Measurements from ENCODE around the gene MED23. TPM values are rescaled to one million over a fixed set of nuclear protein-coding genes. Genes with fewer than 3 reads are reported as not detected.

The MED23 gene
- total and polyA plus RNA-seq, 9 of the 15 experiments (the other 6 are each of a cell fraction or from before 2014, with no cell fraction given) = 13.7 to 61.2 (median 27.2) TPM

DNA sequence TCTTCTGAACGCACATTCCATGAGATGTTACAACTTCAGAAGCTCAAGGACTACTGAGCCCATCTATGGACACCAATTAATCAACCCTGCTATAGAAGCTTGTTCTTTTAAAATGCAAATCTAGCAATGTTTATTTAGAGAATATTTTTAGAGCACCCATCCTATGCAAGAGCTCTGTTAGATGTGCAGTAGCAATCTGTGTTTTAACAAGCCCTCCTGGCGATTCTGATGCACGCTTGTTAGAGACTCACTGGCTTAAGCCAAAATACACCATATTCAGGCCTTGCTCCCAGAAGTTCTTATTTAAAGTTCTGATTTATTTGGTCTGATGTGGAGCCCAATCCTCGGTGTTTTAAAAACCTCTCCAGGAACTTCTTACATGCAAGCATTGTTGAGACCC lies 76.1 kb downstream of the MED23 start:
- POLR2A ChIA-PET = no interaction called here
- ATAC-seq = no peak
- intact Hi-C loops (cut with micrococcal nuclease) = no loop called here

More for the DNA sequence above, 76.1 kb downstream of the MED23 start:
- in situ Hi-C loops (cut with MboI) = no loop called here
- H3K4me2 ChIP-seq (ENCODE audit: insufficient read depth, low read length) = no peak overlapping the region
- H4K20me1 ChIP-seq (replicated peaks; ENCODE audit: control insufficient read depth, insufficient read depth, low read length) = no peaks in the 10 kb centered on the region
- no TSS peak for BruUV-seq (replicated peaks)
- H3K9me3 ChIP-seq (replicated peaks; ENCODE audit: control insufficient read depth, insufficient read depth, low read depth, low read length) = no peaks in the 10 kb centered on the region
- no peak overlapping the region for H3K27ac ChIP-seq (ENCODE audit: extremely low read depth, low read depth, low read length)
- TF ChIP-seq, protein P1, sequence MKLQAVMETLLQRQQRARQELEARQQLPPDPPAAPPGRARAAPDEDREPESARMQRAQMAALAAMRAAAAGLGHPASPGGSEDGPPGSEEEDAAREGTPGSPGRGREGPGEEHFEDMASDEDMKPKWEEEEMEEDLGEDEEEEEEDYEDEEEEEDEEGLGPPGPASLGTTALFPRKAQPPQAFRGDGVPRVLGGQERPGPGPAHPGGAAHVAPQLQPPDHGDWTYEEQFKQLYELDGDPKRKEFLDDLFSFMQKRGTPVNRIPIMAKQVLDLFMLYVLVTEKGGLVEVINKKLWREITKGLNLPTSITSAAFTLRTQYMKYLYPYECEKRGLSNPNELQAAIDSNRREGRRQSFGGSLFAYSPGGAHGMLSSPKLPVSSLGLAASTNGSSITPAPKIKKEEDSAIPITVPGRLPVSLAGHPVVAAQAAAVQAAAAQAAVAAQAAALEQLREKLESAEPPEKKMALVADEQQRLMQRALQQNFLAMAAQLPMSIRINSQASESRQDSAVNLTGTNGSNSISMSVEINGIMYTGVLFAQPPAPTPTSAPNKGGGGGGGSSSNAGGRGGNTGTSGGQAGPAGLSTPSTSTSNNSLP (IDR thresholded peaks at IDR 0.05; ENCODE audit: borderline replicate concordance, low read depth, low read length) = no peak
- TF ChIP-seq SPI1 (IDR thresholded peaks at IDR 0.05; ENCODE audit: borderline replicate concordance, low read depth, low read length) = no peak
- no peak for TF ChIP-seq NFIC (IDR thresholded peaks at IDR 0.05)
- no peak for TF ChIP-seq BACH1 (tag; IDR thresholded peaks at IDR 0.05)
- TF ChIP-seq MAFG (tag; conservative IDR thresholded peaks at IDR 0.05) = no peak
- TF ChIP-seq ZNF511 (CRISPR knock-in tag; IDR thresholded peaks at IDR 0.05) = no peak
- TF ChIP-seq ZNF695 (CRISPR knock-in tag; IDR thresholded peaks at IDR 0.05) = no peak
- no peak for TF ChIP-seq HINFP (tag; conservative IDR thresholded peaks at IDR 0.05; ENCODE audit: low read depth)
- TF ChIP-seq JUN (IDR thresholded peaks at IDR 0.05; ENCODE audit: borderline replicate concordance, low read depth, low read length) = no peak
- TF ChIP-seq JUN (CRISPR knock-in tag; IDR thresholded peaks at IDR 0.05; ENCODE audit: borderline replicate concordance) = no peak
- no peak for TF ChIP-seq FOSL1 (tag; conservative IDR thresholded peaks at IDR 0.05)
- TF ChIP-seq, protein P2, sequence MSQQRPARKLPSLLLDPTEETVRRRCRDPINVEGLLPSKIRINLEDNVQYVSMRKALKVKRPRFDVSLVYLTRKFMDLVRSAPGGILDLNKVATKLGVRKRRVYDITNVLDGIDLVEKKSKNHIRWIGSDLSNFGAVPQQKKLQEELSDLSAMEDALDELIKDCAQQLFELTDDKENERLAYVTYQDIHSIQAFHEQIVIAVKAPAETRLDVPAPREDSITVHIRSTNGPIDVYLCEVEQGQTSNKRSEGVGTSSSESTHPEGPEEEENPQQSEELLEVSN (IDR thresholded peaks at IDR 0.05; ENCODE audit: borderline replicate concordance in 1 of 2, extremely low read depth in 1 of 2, insufficient read depth in 1 of 2, insufficient read length in 1 of 2, low read depth in 1 of 2, low read length in 1 of 2, poor library complexity in 1 of 2, severe bottlenecking in 1 of 2) = no peak
- no peak for TF ChIP-seq HDAC3 (IDR thresholded peaks at IDR 0.05; ENCODE audit: borderline replicate concordance, partially characterized antibody)
- no peak for TF ChIP-seq PCBP1 (IDR thresholded peaks at IDR 0.05; ENCODE audit: low read depth, low read length, poor library complexity, severe bottlenecking)
- no peaks in the 10 kb centered on the region for H3K4me1 ChIP-seq (replicated peaks in 1 of 2; ENCODE audit: control insufficient read depth in 2 of 2, insufficient read depth in 2 of 2, low read length in 2 of 2)
- no peaks in the 10 kb centered on the region for H3K79me2 ChIP-seq (ENCODE audit: control insufficient read depth, insufficient read depth, low read length)
- CTCF ChIA-PET (ENCODE audit: low intra/inter-chr PET ratio) = no interaction called here
- WGBS (ENCODE audit: insufficient coverage, low coverage, missing lambda C conversion rate) = 2% methylated on average over 4 of the region's 4 CpGs
- H3K36me3 ChIP-seq (ENCODE audit: control insufficient read depth, insufficient read depth, low read length) = no peaks in the 10 kb centered on the region
- FAIRE-seq (no peak), DNase-seq (ENCODE audit: extremely low read depth in 1 of 4, low spot score in 3 of 4) (no peak)
- no peak overlapping the region for H3K9ac ChIP-seq (ENCODE audit: insufficient read depth in 1 of 2, low read depth in 2 of 2, low read length in 2 of 2)
- H3K4me3 ChIP-seq = no peak overlapping the region
- no peak overlapping the region for H2AFZ ChIP-seq (ENCODE audit: low read depth, low read length)
- H3K9me1 ChIP-seq (ENCODE audit: control insufficient read depth, insufficient read depth, low read length) = no peaks in the 10 kb centered on the region
- peaks cover 0 to 15% of the 10 kb centered on the region in 2 experiments; a peak in 2 of 5 replicates for H3K27me3 ChIP-seq (ENCODE audit: control insufficient read depth in 2 of 2, insufficient read depth in 2 of 2, low read length in 2 of 2)
